NCI-H526 (cell line): ENCODE results near the gene NDRG4.
A peak's percentile ranks its signal among the peaks of the same experiment; 100 is the strongest.
"Not testable (repeated sequence)": the region's sequence is repeated elsewhere in the genome, so short reads cannot be mapped to it uniquely, and the experiment has no call there.

Source experiments
- DNase-seq, 2 experiments: peaks; one replicate each; lab custom pipeline; 2025; lab: John Stamatoyannopoulos, UW

NDRG4 gene

GRCh38 chr16:58465817-58466216, 34.1 kb upstream of the NDRG4 start:
- DNase-seq, result no peak

- DNase-seq, result no peak
Observed at GRCh38 chr16:58466396-58466795, 33.5 kb upstream of the NDRG4 start.

GRCh38 chr16:58467905-58468304, 32.0 kb upstream of the NDRG4 start:
- DNase-seq, result no peak

GRCh38 chr16:58471209-58471975, 28.6 kb upstream of the NDRG4 start:
- DNase-seq, result no peak

GRCh38 chr16:58472266-58472665, 27.7 kb upstream of the NDRG4 start:
- no peak for DNase-seq

- DNase-seq, result no peak
Observed at GRCh38 chr16:58472827-58473226, 27.1 kb upstream of the NDRG4 start.

GRCh38 chr16:58474296-58474695, 25.6 kb upstream of the NDRG4 start:
- DNase-seq, result no peak

- no peak for DNase-seq
Observed at GRCh38 chr16:58475091-58475619, 24.8 kb upstream of the NDRG4 start.

GRCh38 chr16:58476791-58477190, 23.2 kb upstream of the NDRG4 start:
- no peak for DNase-seq

GRCh38 chr16:58478427-58478826, 21.5 kb upstream of the NDRG4 start:
- no peak for DNase-seq

- no peak for DNase-seq
Observed at GRCh38 chr16:58481226-58481869, 18.6 kb upstream of the NDRG4 start.

- no peak for DNase-seq
Observed at GRCh38 chr16:58481931-58482330, 18.0 kb upstream of the NDRG4 start.

GRCh38 chr16:58485184-58485887, 14.6 kb upstream of the NDRG4 start:
- no peak for DNase-seq

- DNase-seq, result peak; percentile 40 to 85
Observed at GRCh38 chr16:58487566-58488351, 12.2 kb upstream of the NDRG4 start.

GRCh38 chr16:58488531-58488930, 11.4 kb upstream of the NDRG4 start:
- DNase-seq, result no peak

GRCh38 chr16:58490065-58490464, 9.9 kb upstream of the NDRG4 start:
- DNase-seq, result no peak

- DNase-seq, result not testable (repeated sequence)
Observed at GRCh38 chr16:58490539-58490938, 9.4 kb upstream of the NDRG4 start.

- DNase-seq, result no peak
Observed at GRCh38 chr16:58492066-58492465, 7.9 kb upstream of the NDRG4 start.

- no peak for DNase-seq
Observed at GRCh38 chr16:58492735-58493134, 7.2 kb upstream of the NDRG4 start.

- no peak for DNase-seq
Observed at GRCh38 chr16:58493756-58494431, 6.0 kb upstream of the NDRG4 start.

- DNase-seq, result peak; percentile 89
Observed at GRCh38 chr16:58494981-58495520, 4.9 kb upstream of the NDRG4 start.
